GM18868 (cell line): ENCODE results near the gene TMEM131.
"Not testable (repeated sequence)": the region's sequence is repeated elsewhere in the genome, so short reads cannot be mapped to it uniquely, and the experiment has no call there.

Experiments used
- ATAC-seq: cut with Tn5 transposase; IDR thresholded peaks from one replicate; pipeline ENCODE4 v1.9.1; 2021; ENCODE audit warnings: mild to moderate bottlenecking, moderate library complexity; ENCODE audit not compliant: unreplicated experiment

Gene TMEM131, protein sequence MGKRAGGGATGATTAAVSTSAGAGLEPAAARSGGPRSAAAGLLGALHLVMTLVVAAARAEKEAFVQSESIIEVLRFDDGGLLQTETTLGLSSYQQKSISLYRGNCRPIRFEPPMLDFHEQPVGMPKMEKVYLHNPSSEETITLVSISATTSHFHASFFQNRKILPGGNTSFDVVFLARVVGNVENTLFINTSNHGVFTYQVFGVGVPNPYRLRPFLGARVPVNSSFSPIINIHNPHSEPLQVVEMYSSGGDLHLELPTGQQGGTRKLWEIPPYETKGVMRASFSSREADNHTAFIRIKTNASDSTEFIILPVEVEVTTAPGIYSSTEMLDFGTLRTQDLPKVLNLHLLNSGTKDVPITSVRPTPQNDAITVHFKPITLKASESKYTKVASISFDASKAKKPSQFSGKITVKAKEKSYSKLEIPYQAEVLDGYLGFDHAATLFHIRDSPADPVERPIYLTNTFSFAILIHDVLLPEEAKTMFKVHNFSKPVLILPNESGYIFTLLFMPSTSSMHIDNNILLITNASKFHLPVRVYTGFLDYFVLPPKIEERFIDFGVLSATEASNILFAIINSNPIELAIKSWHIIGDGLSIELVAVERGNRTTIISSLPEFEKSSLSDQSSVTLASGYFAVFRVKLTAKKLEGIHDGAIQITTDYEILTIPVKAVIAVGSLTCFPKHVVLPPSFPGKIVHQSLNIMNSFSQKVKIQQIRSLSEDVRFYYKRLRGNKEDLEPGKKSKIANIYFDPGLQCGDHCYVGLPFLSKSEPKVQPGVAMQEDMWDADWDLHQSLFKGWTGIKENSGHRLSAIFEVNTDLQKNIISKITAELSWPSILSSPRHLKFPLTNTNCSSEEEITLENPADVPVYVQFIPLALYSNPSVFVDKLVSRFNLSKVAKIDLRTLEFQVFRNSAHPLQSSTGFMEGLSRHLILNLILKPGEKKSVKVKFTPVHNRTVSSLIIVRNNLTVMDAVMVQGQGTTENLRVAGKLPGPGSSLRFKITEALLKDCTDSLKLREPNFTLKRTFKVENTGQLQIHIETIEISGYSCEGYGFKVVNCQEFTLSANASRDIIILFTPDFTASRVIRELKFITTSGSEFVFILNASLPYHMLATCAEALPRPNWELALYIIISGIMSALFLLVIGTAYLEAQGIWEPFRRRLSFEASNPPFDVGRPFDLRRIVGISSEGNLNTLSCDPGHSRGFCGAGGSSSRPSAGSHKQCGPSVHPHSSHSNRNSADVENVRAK (N-terminal part only)

DNA sequence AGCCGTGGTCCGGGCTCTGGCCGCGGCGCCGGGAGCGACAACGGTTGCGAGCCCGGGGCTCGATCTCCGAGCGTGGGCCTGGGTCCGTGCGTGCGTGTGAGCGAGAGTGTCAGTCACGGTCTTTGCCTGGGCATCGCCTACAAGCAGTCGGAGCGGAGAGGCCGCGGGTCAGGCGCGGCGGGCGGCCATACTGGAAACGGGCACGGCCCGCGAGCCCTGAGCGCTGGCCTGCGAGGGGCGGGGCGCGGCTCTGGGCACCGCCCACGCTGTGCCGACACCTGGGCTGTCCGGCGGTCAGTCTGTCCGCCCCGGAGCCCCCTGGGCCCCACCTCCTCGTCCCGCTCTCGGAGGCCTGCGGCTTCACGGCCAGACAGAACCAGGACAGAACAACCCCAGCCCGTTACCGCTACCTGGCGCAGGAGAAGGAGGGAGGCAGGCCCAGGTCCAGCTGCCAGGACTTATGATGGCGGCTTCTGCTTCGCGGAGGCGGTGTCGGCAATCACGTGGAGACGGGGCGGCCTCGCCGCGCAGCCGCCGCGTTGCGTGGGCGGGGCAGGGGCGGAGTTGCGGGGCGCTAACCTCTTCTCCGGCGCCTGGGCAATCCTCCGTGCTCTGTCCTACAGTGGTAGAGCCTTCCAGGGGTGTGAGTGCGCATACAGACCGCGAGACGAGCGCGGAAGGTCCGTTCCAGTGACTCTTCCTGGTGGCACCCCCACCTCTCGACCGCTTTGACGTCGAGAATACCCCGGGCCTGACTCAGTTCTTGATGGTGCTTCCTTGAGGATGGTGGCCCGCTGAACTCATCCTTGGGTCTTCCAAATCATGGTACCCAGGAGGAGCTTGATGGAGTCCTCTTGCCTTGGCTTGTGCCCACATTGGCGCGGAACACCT, at the start of gene TMEM131:
Gene TMEM131, minus strand, starts transcription at position 215 of the 891 bp plus-strand sequence. CDS start 286 bp downstream, outside the sequence.
- peak; percentile 75 for ATAC-seq

DNA sequence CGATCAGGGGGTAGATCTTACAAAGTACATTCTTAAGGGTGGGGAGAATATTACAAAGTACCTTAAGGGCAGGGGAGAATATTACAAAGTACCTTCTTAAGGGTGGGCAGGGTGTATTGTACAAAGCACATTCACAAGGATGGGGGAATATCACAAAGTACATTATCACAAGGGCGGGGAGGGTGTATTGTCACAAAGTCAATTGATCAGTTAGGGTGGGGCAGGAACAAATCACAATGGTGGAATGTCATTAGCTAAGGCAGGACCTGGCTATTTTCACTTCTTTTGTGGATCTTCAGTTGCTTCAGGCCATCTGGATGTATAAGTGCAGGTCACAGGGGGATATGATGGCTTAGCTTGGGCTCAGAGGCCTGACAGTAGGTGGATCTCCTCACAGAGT, 49.0 kb upstream of the TMEM131 start:
- not testable (repeated sequence) for ATAC-seq

DNA sequence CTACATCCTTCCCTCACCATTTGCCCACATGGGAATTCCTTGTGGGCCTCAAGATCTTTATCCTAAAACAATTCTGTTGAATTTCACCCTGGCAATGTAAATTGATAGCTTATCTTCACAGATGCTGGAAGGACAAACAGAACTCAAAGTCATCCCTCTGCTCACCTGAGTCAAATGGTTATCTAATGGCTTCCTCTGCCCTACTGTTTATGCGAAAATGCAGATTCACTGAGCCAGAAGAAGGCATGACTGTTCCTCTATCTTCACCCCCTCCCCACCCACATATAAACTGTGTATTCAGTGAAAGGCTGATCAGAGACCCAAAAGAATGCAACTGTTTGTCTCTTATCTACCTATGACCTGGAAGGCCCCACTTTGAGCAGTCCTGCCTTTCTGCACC, 47.4 kb upstream of the TMEM131 start:
- ATAC-seq = no peak

DNA sequence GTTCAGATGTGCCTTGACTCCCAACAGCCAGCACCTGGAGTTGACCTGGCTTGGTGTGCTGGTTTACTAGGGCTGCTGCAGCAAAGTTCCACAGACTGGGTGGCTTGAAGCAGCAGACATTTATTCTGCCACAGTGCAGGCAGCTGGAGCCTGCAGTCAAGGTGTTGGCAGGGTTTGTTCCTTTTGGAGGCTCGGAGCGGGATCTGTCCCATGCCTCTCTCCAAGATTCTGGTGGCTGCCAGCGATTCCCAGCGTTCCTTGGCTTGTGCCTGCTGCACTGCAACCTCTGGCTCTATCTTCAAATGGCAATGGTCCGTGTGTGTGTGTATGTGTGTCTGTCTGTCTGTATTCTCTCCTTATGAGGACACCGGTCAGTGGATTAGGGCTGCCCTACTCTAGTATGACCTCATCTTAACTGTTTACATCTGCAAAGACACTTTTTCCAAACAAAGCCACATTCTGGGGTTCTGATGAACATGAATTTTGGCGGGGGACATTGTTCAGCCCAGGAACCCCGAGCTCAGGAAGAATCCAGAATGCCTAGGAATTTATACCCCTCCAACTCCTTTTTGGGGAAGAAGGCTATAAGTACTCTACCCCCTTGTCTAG, 44.7 kb upstream of the TMEM131 start:
- no peak for ATAC-seq

DNA sequence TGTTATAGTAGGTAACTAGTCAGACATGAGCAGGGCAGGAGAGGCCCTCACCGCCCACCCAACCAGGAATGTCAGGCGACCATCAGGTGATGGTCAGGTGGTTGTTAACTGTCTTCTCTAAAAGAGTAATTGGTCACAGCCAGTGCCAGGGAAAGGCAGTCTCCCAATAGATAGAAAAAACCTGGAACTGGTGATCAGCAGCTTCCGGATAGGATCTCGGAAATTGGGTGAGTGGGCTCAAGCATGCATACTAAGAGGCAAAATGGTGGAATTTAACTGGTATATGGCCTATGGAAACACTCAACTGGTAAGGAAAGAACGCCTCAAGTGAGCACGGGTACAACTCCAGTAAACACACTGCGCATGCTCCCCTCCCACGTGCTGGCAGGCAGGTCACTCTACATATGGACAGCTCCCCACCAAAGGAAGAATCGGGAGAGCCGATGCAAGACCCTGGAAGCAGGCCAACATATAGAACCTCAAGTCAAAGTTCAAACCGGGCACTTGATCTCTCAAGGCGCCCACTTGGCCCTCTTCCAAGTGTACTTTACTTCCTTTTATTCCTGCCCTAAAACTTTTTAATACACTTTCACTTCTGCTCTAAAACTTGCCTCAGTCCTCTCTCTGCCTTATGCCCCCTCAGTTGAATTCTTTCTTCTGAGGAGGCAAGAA, 43.5 kb upstream of the TMEM131 start:
- no peak for ATAC-seq

DNA sequence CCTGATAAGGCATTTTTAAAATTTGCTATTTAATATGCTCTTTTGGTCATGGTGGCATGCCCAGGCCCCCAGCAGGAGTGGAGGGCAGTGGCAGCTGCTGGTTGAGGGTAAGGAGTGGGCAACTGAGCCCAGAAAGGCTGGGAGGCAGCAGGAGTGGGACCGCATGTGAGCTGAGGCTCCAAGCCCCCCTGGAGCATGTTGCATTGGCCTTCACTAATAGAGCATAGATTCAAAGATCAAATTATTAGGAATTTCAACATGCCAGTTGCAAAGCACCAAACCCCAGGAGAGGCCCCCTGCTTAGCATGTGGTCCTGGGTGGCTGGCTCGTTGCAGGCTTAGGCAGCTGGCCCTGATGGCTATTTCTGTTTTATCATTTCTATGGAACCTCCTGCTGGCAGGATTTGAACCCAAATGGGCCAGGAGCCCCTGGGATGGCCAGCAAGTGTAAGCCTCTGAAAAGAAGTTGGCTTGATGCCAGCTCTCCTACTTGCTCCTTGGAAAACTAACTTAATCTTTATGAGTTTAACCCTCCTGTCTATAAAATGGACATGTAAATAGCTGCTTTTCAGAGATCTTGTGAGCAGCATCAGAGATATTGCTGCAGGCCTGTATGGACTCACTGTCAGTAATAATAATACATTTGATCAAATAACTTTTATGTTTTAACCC, 42.1 kb upstream of the TMEM131 start:
- ATAC-seq = no peak

DNA sequence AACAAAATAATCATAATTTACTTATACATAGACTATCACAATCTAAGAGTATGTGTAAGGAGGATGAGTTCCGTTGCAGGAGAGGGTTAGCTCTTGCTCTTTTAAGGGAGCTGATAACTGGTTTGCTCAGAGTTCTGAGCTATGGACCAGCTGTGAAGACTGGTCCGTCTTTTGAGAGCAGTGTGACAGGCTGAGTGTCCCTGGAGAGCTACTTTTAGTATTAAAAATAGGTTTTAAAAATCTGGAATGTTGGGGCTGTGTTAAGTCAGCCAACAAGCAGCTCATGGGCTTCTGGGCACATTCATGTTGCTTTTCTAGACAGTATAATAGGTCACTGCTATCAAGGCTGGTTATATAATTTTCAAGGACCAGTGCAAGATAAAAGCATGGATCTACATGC, 41.5 kb upstream of the TMEM131 start:
- ATAC-seq = no peak

DNA sequence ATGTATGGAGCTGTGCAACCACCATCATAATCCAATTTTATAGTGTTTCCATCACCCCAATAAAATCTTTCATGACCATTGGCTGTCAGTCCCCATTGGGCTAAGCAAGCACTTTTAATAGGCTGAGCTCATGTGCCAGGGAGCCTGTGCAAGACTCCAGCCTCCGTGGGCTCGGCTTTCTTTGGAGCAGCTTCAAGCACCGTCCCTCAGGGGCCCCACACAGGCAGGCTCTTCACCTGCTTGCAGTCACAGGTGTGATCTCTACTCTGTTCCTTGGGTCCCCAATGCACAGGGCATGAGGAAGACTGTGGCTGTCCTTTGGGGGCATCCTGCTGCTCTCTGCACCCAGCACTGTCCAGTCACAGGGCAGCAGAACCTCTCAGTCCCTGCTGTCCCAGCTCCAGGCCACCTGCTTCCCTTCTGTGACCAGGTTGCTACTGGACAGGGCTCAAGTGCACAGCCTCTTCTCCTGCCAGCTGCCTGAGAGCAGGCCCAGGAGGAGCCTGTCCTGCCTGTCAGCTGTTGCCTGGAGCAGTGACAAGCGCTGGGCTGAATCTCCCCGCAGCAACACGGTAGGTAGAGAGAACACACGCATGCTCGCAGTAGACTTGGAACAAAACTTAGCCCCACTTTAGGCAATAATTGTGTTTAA, 40.7 kb upstream of the TMEM131 start:
- ATAC-seq = no peak

DNA sequence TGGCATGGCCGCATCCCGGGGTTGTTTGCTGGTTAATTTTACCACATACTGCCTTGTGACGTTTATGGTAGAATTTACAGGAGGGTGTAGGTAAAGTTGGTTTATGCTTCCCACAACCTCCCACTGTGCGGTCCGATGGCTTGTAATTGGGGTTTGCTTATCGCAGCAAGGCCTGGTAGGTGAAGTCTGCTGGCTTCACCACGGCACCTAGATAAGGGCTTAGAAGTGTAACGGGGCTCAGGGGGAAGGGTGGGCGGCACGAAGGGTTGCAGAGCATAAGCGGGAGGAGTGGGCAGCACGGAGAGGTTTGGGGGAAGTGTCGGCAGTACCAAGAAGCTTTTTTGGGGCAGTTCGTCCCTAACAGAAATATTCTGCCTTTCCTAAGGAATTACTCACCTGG, 39.0 kb upstream of the TMEM131 start:
- ATAC-seq = no peak

DNA sequence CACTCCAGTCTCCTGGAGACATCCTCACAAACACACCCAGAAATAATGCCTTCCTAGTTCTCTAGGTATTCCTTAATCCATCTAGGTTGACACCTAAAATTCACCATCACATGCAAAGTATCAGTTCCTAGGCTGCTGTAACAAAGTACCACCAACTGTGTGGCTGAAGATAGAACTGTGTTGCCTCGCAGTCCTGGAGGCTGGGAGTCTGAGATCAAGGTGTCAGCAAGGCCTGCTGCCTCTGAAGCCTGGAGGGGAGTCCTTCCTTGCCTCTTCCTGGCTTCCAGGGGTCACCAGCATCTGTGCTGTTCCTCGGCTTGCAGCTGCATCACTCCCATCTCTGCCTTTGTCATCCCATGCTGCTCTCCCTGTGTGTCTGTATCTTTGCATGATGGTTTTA, 36.3 kb upstream of the TMEM131 start:
- ATAC-seq = no peak

DNA sequence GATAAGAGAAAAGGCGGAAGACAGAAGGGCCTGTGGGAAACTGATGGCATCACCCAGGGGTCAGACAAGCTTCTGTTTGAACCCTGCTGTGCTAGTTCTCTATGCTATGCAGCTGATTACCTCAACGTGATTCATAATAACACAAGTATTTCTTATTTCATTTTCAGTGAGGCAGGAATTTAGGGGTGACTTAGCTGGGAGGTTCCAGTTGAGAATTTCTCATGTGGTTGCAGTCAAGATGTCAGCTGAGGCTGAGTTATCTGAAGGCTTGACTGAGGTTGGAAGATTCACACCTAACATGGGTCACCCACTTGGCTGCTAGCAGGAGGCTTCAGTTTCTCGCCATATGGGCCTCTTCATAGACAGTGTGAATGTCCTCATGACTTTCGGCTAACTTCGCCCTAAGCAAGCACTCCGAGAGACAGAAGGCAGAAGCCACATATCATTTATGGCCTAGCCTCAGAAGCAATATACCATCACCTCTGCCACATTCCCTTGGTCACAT, 34.0 kb upstream of the TMEM131 start:
- ATAC-seq = no peak

DNA sequence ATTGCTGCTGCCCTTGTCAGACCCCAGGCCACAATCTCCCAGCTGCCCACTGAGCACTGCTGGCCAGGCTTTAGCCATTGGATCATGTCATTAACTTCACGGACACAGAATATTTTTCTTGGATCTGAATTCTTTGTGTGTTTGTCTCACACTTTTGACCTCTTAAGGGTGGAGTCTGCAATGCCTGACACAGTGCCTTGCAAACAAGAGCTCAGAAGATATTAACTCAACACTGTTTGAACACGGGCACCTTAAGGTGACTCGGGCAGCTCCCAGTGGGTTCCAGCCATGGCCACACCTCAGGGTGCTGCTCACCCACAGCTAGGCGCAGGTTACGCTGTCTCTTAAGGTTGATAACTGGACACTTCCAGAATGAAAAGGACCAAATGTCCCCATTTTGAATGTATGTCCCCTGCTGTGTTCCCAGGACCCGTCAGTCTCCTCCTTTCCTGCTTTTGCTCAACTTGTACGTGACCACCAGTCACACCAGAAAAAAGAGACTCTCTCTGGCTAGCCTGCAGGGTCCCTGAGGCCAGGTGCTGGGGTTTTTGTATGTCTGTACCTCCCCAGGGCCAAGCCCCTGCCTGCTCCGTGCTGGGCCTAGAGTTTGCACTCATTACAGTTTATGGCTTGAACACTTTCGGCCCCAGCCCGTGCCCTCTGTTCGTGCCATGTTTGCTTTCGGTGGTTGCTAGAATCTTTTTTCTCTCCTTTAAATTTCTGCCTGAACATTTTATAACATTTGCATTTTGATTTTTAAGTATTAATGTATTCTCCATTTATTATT, 33.4 kb upstream of the TMEM131 start:
- ATAC-seq = no peak

DNA sequence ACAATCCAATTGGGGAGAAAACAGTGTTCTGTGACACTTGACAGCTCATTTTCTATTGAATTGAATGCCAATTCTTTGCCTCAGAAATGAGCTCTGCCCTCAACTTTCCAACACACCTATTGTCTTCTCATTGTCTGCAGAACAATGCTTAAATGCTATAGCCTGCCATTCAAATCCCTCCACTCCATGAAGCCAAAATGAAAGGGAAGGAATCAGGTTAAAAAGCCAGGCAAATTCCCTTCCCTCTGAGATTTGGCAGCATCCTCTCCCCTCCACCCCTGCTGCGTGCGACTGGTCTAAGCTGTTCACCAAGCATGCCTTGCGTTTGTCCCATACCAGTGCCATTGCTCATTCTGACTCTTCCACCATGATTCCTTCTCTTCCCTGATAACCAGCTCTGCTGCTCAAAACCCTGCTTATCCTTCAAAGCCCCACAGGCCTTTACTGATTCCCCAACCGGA, 32.4 kb upstream of the TMEM131 start:
- no peak for ATAC-seq

DNA sequence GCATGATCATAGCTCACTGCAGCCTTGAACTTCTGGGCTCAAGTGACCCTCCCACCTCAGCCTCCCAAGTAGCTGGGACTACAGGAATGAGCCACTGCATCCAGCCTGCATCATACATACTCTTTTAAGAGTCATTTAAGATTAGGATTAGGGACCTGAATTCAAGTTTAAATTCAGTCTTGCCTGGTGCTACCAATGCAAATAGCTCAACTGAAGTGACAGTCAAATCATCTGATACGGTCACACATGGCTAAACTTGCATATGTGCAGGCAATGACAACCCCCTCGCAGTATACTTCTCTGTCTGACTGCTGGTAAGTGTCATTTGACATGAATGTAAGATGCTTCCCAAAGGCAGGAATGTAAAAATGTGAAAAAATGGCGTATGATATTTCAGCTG, 31.8 kb upstream of the TMEM131 start:
- ATAC-seq = peak; percentile 37

DNA sequence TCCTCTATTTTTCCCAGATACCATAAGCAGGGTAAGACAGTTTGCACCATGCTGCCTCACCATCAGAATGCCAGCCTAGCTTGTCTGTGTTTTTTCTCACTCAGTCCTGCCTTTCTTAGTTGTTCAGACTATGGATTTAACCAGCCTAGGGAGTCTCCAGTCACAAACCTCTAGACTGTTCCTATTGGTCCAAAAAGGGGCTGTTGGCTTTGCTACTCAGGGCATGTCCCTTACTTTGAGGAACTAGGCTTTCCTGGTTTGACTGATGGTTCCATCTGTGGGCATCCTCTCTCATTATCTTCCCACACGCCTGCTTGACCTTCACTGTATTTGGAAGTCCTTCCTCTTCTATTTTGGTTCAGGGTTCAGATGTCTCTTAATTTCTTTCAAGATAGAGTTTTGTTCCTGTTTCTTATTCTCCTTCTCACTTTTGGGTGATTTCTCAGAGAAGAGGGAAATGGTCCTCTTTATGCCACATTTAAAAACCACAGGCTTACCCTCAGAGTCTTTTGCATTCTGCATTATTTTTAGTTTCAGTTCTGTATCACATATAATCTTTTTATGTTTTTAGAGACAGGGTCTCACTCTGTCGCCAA, 31.3 kb upstream of the TMEM131 start:
- ATAC-seq = peak; percentile 84

DNA sequence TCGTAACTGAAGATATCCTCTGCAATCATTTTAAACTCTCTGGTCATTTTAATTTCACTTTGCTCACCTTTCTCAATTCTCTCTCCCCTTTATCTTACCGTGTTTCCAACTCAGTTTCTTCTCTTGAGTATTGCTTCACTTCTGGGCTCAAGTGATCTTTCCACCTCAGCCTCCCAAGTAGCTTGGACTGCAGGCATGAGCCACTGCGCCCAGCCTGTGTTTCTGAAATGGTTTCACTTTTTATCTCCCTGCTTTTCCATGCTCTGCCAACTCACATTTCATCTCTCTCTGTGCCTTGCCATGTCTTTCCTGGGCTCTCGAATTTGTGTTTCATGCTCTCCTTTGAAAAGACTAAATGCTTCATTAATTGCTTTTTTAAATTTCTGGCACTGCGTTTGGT, 30.5 kb upstream of the TMEM131 start:
- ATAC-seq = no peak
